GM19025 (cell line): ENCODE measurements around the gene ELF4.
A peak's percentile ranks its signal among the peaks of the same experiment; 100 is the strongest.

Source experiments
- ATAC-seq: cut with Tn5 transposase; IDR thresholded peaks from one replicate; pipeline ENCODE4 v1.9.1; 2021; ENCODE audit warnings: mild to moderate bottlenecking, low read depth, moderate library complexity; ENCODE audit not compliant: unreplicated experiment

Gene ELF4

GRCh38 chrX:130053236-130053635, 57.1 kb downstream of the ELF4 start:
- no peak for ATAC-seq

DNA sequence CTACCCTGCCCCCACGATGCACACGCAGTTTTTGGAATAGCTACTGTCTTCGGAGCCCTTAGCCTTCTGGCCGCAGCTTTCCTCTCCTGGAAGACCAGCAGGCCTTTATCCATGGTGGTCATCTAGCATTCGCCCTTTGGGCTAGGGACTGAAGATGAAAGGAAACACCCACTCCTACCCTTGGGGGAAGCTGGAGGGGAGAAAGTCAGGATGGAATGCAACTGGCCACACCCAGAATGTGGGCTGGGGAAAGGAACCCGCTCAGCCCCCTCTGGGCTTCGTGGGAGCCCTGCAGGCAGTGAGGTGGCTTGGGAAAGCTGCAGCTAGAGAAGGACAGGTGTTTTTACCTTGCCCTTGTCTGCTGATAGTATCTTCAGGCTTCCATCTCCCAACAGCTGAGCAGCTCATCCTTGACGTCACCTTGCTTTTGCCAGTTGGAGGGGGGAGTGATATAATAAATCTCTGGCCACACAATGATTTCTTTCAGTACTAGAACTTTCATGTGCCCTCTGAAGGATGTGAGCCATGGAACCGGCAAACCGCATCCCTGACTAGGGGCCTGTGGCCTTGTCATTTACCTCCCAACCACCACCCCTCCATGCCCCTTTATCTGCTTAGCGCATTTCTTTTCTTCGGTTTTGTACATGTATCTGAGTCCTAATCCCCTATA, 59.0 kb downstream of the ELF4 start:
- ATAC-seq, result no peak

DNA sequence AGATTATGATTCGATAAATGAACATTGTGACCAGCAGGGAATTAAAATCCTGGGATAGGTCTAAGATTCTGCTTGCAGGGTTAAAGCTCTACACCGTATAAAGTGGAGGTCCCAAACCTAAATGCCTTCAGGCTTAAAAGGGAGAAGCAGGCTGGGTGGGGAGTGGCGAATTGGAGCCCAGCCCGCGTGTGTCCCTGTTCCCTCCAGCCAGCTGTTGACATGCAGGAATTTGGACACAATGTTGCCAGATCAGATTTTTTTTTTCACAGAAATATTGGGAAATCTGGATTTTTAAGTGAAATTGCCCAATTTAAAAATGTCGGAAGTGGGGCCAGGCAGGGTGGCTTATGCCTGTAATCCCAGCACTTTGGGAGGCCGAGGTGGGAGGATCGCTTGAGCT, 60.5 kb downstream of the ELF4 start:
- ATAC-seq, result no peak

GRCh38 chrX:130048686-130049222, 61.5 kb downstream of the ELF4 start:
- no peak for ATAC-seq

DNA sequence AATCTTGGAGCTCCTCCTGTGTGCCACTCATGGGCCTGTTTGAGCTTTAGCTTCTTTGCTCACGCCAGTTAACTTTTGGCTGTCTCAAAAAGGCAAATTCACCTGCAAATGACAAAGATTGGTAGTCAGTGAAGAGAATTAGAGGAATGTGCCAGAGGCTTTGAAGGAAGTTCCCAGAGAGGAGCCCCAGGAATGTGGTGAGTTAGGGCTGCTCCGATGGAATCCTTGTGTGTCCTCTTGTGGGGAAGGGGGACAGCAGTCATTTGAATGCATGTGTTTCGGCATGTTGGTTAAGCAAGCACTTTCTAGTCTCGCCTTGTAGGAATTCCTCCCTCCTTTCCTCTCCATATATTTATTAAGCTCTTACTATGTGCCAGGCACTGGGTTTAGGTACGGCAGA, 62.9 kb downstream of the ELF4 start:
- no peak for ATAC-seq

GRCh38 chrX:130039847-130040246, 70.5 kb downstream of the ELF4 start:
- ATAC-seq, result no peak

DNA sequence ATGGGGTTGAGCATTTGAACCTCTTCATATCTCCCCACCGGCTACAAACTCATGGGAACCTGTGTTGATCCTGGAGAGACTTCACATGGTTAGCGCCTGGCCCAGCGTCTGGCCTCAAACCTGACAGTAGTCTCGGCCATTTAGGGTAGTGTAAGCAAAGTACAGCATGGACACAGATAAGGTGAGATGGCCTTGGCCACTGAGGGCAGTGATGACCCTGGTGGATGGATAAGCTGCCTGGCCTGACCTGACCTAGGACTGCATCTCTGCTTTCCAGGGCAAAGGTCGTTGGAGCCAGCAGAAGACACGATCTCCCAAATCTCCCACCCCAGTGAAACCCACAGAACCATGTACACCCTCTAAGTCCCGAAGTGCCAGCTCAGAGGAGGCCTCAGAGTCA, 76.1 kb downstream of the ELF4 start:
- ATAC-seq, result no peak

- no peak for ATAC-seq
Observed at GRCh38 chrX:130032552-130032951, 77.7 kb downstream of the ELF4 start.

DNA sequence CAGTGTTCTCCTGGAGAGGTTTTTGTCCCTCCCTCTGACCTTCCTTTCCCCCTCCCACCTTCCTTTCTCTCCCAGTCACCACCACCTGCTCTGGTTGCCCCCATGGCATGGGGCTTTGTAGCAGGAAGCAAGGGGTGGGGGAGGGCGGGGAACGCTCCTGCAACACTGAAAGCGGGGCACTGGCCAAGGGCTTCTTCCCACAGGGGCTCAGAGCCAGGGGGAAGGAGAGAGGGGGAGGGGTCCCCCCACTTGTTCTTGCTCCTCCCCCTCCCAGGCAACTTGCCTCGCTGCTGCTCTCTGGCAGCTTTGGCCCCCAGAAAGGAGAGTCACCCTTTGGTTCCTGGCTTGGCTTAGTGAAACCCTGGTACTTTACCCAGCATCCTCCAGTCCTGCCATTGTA, 79.5 kb downstream of the ELF4 start:
- no peak for ATAC-seq

DNA sequence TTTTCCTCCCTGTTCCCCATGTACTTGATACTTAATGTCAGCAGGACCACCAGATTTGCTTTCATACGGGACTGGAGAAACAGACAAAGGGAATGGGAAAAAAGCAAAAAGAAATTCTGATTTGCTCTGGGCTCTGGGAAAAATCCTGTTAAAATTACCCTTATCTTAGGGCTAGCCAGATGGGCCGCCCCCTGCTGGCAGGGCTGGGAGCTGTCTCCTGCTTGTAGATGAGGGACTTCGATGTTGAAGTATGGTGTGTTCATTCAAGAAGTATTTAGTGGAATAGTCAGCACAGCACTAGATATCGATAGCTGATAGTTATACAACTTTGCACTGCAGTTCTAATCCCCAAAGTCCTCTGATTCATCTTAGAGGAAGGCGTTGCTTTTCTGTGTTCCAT, 82.1 kb downstream of the ELF4 start:
- no peak for ATAC-seq

- ATAC-seq, result no peak
Observed at GRCh38 chrX:130027569-130027968, 82.7 kb downstream of the ELF4 start.

- no peak for ATAC-seq
Observed at GRCh38 chrX:130025256-130025655, 85.0 kb downstream of the ELF4 start.

DNA sequence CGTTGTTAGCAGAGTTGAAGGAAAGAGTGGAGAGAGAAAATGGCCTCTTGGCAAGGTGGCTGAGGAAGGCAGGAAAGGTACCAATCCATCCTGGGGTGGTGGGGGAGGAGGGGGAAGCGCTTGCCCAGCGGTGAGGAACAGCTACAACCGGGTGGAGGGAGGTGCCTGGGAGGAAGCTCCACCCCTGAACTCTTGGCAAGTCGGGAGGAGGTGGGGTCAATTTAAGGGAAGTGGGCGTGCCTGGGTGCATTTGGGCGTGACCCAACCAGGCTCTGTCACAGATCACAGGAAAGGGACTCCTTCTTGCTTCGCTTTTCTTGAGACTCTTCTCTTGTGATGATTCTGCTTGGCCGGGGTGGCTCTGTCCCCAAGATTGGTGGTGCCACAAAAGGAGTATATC, 86.2 kb downstream of the ELF4 start:
- ATAC-seq, result peak; percentile 99

DNA sequence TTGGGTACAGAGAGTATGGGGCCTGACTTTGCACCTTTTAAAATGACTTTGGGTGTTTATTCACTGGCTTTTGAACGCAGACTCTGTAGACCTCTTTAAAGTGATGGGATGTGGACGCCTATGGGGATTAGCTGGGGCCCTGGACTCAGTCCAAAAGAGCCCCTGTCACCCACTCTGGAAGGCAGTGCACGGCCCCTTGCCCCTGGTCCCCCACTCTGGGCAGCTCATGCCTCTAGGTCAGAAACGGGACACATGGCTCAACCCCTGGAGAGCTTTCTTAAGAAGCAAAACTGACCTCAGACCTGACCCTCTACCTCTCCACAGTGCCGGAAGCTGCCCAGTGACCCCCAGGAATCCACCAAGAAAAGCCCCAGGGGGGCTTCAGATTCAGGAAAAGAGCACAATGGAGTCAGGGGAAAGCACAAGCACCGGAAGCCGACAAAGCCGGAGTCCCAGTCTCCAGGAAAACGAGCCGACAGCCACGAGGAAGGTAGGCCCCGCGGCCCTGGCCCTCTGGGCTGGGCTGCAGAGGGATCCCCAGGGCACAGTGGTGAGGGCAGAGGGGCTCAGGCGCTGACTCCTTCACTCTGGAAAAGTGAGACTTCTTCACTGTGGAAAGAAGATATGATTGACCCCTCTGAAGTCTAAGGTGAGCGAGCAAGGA, 89.5 kb downstream of the ELF4 start:
- ATAC-seq, result no peak

GRCh38 chrX:130018143-130018542, 92.2 kb downstream of the ELF4 start:
- no peak for ATAC-seq

DNA sequence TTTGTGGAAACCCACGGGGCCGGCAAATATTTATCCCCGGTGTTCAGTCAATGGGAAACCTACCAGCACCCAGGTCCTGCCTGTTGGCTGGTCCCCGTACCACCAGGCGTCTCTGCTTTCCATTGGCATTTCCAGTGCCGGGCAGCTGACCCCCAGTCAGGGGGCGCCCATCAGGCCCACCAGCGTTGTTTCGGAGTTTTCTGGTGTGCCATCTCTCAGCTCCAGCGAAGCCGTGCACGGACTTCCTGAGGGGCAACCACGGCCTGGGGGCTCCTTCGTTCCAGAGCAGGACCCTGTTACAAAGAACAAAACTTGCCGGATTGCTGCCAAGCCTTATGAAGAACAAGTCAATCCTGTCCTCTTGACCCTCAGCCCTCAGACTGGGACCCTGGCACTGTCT, 95.1 kb downstream of the ELF4 start:
- ATAC-seq, result no peak
